Activated CD8-positive, alpha-beta T cell treated with anti-CD3 and anti-CD28 coated beads, Interleukin-2, amount 10 ng/mL, durations not matched to agents 7 days and 5 days (primary cell): ENCODE data around the gene CALB2. TPM values are rescaled to one million over a fixed set of nuclear protein-coding genes. Genes with fewer than 3 reads are reported as not detected.

Experiments used
- ATAC-seq: fragments of 150-1000 bp; cut with Tn5 transposase; one replicate; pipeline ENCODE4 v1.10.0; 2021; ENCODE audit warnings: moderate library complexity
- CTCF ChIA-PET: fragments of 350-600 bp; sonication (Branson Sonifier 250); formaldehyde crosslinking; loops from one replicate; lab custom pipeline; 2021; ENCODE audit warnings: antibody characterized with exemption; lab: Charles Lee
- POLR2A ChIA-PET: fragments of 350-600 bp; sonication (Branson Sonifier 250); formaldehyde crosslinking; loops from one replicate; lab custom pipeline; 2021; ENCODE audit warnings: antibody characterized with exemption; lab: Charles Lee
- DNase-seq: peaks from one replicate; pipeline ENCODE4 v3.0.0-alpha.2; 2020
- H3K27ac Mint-ChIP-seq: one replicate; pipeline ENCODE4 v1.8.0; 2021; ENCODE audit warnings: mild to moderate bottlenecking, mixed read lengths
- H3K27me3 Mint-ChIP-seq: one replicate; pipeline ENCODE4 v1.8.0; 2021; ENCODE audit warnings: low read depth, mixed read lengths
- H3K36me3 Mint-ChIP-seq: one replicate; pipeline ENCODE4 v1.8.0; 2021; ENCODE audit warnings: low read depth, mixed read lengths
- H3K4me1 Mint-ChIP-seq: one replicate; pipeline ENCODE4 v1.8.0; 2021; ENCODE audit warnings: low read depth, mixed read lengths
- H3K4me3 Mint-ChIP-seq: one replicate; pipeline ENCODE4 v1.8.0; 2021; ENCODE audit warnings: mild to moderate bottlenecking, mixed read lengths
- H3K9me3 Mint-ChIP-seq: one replicate; pipeline ENCODE4 v1.8.0; 2022; ENCODE audit warnings: mixed read lengths; ENCODE audit not compliant: insufficient read depth
- total RNA-seq, 2 experiments: library from RNA; stranded (reverse); gene quantifications; one replicate each; pipeline ENCODE4 v1.2.3, GENCODE V29; 2021

The CALB2 gene
- total RNA-seq, 2 experiments from 2014 or later, result not detected

- DNase-seq, result no peak
- peaks cover 33% of the 10 kb centered on the region for H3K27me3 Mint-ChIP-seq
- no peak overlapping the region for H3K27ac Mint-ChIP-seq
- no peaks in the 10 kb centered on the region for H3K36me3 Mint-ChIP-seq
- no peak for ATAC-seq
- POLR2A ChIA-PET, result no interaction called here
- CTCF ChIA-PET, result interaction anchor here (1.3 to 1.4 kb wide), 3 partner anchors 10 to 77 kb away, joined by 4 to 18 read pairs (median 10); no protein-coding TSS in a partner anchor
- no peaks in the 10 kb centered on the region for H3K9me3 Mint-ChIP-seq
- H3K4me1 Mint-ChIP-seq, result peaks cover 6% of the 10 kb centered on the region
- H3K4me3 Mint-ChIP-seq, result no peak overlapping the region
These were observed 64.5 kb downstream of the CALB2 start for GRCh38 chr16:71423016-71423415.

GRCh38 chr16:71423865-71424264 lies 65.3 kb downstream of the CALB2 start:
- no peak for ATAC-seq
- no peak overlapping the region for H3K4me3 Mint-ChIP-seq
- no peak overlapping the region for H3K27ac Mint-ChIP-seq
- H3K36me3 Mint-ChIP-seq, result no peaks in the 10 kb centered on the region
- peaks cover 31% of the 10 kb centered on the region for H3K27me3 Mint-ChIP-seq
- H3K4me1 Mint-ChIP-seq, result peaks cover 6% of the 10 kb centered on the region
- ChIA-PET POLR2A (no interaction called here), CTCF (no interaction called here)
- no peaks in the 10 kb centered on the region for H3K9me3 Mint-ChIP-seq
- DNase-seq, result no peak

DNA sequence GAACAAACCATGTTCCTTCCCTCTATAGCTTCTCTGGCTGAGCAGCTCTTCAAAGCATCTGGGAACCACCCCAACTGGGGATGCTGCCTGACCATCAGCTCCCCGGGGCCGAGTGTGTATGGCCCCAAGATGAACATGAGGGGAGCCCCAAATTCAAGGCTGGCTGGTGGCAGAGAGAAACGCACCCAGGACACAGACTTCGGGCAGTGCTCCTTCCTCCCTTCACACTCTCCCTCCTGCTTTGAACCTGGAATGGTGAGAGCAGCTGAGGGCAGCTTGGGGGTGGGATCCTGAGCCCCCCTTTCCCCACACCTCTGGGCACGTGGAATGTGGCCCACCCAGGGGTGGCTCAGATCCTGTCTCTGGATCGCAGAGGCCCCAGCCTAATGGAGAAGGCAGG lies 66.1 kb downstream of the CALB2 start:
- ChIA-PET CTCF (no interaction called here), POLR2A (no interaction called here)
- Mint-ChIP-seq H3K27me3 (peaks cover 32% of the 10 kb centered on the region), H3K36me3 (no peaks in the 10 kb centered on the region), H3K9me3 (no peaks in the 10 kb centered on the region), H3K27ac (no peak overlapping the region), H3K4me3 (no peak overlapping the region), H3K4me1 (peaks cover 6% of the 10 kb centered on the region)
- no peak for DNase-seq
- ATAC-seq, result no peak

DNA sequence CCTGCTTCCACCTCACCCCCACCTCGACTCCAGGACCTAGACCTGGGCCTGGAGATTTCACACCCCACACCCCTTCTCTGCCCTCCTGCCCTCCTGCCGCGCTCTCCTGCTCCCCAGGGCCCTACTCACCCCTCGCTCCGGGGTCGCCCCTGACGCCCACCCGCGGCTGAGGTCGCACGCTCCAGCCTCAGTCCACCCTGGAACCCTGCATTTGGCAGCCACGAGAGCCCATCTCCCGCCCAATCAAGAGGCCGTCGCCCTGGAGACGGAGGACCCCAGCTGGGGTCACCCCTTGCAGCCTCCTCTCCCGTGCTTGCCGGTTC lies 67.2 kb downstream of the CALB2 start:
- no peak overlapping the region for H3K4me3 Mint-ChIP-seq
- H3K9me3 Mint-ChIP-seq, result no peaks in the 10 kb centered on the region
- peaks cover 32% of the 10 kb centered on the region for H3K27me3 Mint-ChIP-seq
- ChIA-PET CTCF (interaction anchor here (1.3 to 1.9 kb wide), 2 partner anchors 13 to 73 kb away, joined by 3 to 10 read pairs; no protein-coding TSS in a partner anchor), POLR2A (no interaction called here)
- DNase-seq (no peak), ATAC-seq (no peak)
- no peak overlapping the region for H3K27ac Mint-ChIP-seq
- H3K4me1 Mint-ChIP-seq, result peaks cover 6% of the 10 kb centered on the region
- H3K36me3 Mint-ChIP-seq, result no peaks in the 10 kb centered on the region

GRCh38 chr16:71426069-71426879 lies 67.8 kb downstream of the CALB2 start:
- Mint-ChIP-seq H3K36me3 (no peaks in the 10 kb centered on the region), H3K9me3 (no peaks in the 10 kb centered on the region), H3K4me1 (peaks cover 6% of the 10 kb centered on the region), H3K4me3 (peak overlapping the region; percentile 28), H3K27ac (no peak overlapping the region), H3K27me3 (peaks cover 32% of the 10 kb centered on the region)
- DNase-seq (peak; percentile 61), ATAC-seq (peak; percentile 80)
- ChIA-PET POLR2A (no interaction called here), CTCF (interaction anchor here (1.3 to 1.9 kb wide), 2 partner anchors 14 to 73 kb away, joined by 3 to 10 read pairs; no protein-coding TSS in a partner anchor)

DNA sequence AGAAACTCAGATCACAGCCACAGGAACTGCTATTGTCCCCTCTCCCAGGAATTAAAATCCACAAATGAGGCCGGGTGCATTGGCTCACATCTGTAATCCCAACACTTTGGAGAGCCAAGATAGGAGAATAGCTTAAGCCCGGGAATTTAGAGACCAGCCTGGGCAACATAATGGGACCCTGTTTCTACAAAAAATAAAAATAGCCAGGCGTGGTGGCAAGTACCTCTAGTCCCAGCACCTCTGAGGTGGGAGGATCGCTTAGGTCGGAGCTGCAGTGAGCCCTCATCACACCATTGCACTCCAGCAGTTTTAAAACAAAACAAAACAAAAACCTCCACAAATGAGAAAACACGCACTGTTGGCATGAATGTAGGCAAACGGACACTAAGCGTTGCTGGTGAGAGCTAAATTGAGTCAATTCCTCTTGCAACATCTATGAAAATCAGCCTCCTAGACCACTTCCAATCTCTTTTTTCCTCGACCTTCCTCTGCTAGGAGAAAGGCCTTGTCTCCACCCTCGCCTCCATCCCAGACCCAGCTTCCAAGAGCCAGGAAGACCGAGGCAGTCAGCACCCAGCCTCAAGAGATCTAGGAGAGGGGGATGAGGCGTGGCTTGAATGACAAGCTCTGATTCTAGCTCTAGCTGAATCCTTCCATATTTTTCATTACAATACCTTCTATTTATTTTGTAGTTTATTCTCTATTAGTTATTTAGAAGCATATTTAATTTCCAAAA lies 68.5 kb downstream of the CALB2 start:
- peaks cover 6% of the 10 kb centered on the region for H3K4me1 Mint-ChIP-seq
- H3K27me3 Mint-ChIP-seq, result peaks cover 32% of the 10 kb centered on the region
- ATAC-seq, result peak; percentile 32
- H3K27ac Mint-ChIP-seq, result no peak overlapping the region
- no peak for DNase-seq
- CTCF ChIA-PET, result interaction anchor here (1.3 to 1.9 kb wide), 2 partner anchors 15 to 72 kb away, joined by 3 to 10 read pairs; no protein-coding TSS in a partner anchor
- no peaks in the 10 kb centered on the region for H3K36me3 Mint-ChIP-seq
- H3K9me3 Mint-ChIP-seq, result no peaks in the 10 kb centered on the region
- H3K4me3 Mint-ChIP-seq, result no peak overlapping the region
- POLR2A ChIA-PET, result no interaction called here

GRCh38 chr16:71428385-71428784 lies 69.9 kb downstream of the CALB2 start:
- Mint-ChIP-seq H3K4me3 (no peak overlapping the region), H3K9me3 (no peaks in the 10 kb centered on the region), H3K36me3 (no peaks in the 10 kb centered on the region), H3K27me3 (peaks cover 32% of the 10 kb centered on the region), H3K4me1 (peaks cover 8% of the 10 kb centered on the region), H3K27ac (no peak overlapping the region)
- ChIA-PET POLR2A (no interaction called here), CTCF (interaction anchor here (1.9 kb wide), 1 partner anchor 16 kb away, joined by 7 read pairs; no protein-coding TSS in a partner anchor)
- ATAC-seq (no peak), DNase-seq (no peak)

- H3K4me1 Mint-ChIP-seq, result peaks cover 8% of the 10 kb centered on the region
- no peak for ATAC-seq
- peaks cover 32% of the 10 kb centered on the region for H3K27me3 Mint-ChIP-seq
- H3K36me3 Mint-ChIP-seq, result no peaks in the 10 kb centered on the region
- H3K4me3 Mint-ChIP-seq, result no peak overlapping the region
- no peaks in the 10 kb centered on the region for H3K9me3 Mint-ChIP-seq
- DNase-seq, result no peak
- no peak overlapping the region for H3K27ac Mint-ChIP-seq
- CTCF ChIA-PET, result interaction anchor here (1.4 to 1.9 kb wide), 2 partner anchors 11 to 16 kb away, joined by 5 to 7 read pairs; no protein-coding TSS in a partner anchor
- POLR2A ChIA-PET, result no interaction called here
These were observed 70.4 kb downstream of the CALB2 start for GRCh38 chr16:71428883-71429282.

- Mint-ChIP-seq H3K4me1 (peaks cover 8% of the 10 kb centered on the region), H3K27ac (no peak overlapping the region), H3K27me3 (peaks cover 28% of the 10 kb centered on the region), H3K4me3 (no peak overlapping the region), H3K36me3 (no peaks in the 10 kb centered on the region), H3K9me3 (no peaks in the 10 kb centered on the region)
- no peak for ATAC-seq
- no peak for DNase-seq
- ChIA-PET POLR2A (no interaction called here), CTCF (interaction anchor here (1.4 to 1.9 kb wide), 2 partner anchors 10 to 17 kb away, joined by 5 to 7 read pairs; no protein-coding TSS in a partner anchor)
These were observed 71.1 kb downstream of the CALB2 start for GRCh38 chr16:71429581-71429980.

DNA sequence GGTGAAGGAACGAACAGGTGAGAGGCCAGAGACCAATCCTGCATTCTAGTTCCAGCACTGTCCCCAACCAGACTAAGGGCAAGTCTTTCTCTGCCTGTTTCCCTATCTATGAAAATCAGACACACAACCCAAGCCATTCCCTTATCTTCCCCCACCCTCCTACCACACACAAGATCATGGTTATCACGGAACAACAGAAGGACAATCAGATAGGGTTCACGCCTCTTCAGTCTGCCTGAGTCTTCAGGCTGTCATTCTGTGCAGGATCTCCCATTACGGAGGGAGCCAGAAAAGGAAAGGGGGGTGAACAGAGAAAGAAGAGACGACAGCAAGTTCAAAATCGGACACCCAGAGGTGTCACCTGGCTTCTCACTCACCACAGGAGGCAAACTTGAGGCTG lies 72.2 kb downstream of the CALB2 start:
- no peak for ATAC-seq
- no peak overlapping the region for H3K27ac Mint-ChIP-seq
- H3K9me3 Mint-ChIP-seq, result no peaks in the 10 kb centered on the region
- CTCF ChIA-PET, result no interaction called here
- no peak overlapping the region for H3K4me3 Mint-ChIP-seq
- POLR2A ChIA-PET, result no interaction called here
- peaks cover 8% of the 10 kb centered on the region for H3K4me1 Mint-ChIP-seq
- peaks cover 18% of the 10 kb centered on the region for H3K27me3 Mint-ChIP-seq
- no peak for DNase-seq
- H3K36me3 Mint-ChIP-seq, result no peaks in the 10 kb centered on the region

GRCh38 chr16:71431176-71431575 lies 72.7 kb downstream of the CALB2 start:
- CTCF ChIA-PET, result no interaction called here
- H3K4me3 Mint-ChIP-seq, result no peak overlapping the region
- H3K4me1 Mint-ChIP-seq, result peaks cover 8% of the 10 kb centered on the region
- ATAC-seq (no peak), DNase-seq (no peak)
- POLR2A ChIA-PET, result no interaction called here
- H3K36me3 Mint-ChIP-seq, result no peaks in the 10 kb centered on the region
- no peaks in the 10 kb centered on the region for H3K9me3 Mint-ChIP-seq
- no peak overlapping the region for H3K27ac Mint-ChIP-seq
- peaks cover 14% of the 10 kb centered on the region for H3K27me3 Mint-ChIP-seq

DNA sequence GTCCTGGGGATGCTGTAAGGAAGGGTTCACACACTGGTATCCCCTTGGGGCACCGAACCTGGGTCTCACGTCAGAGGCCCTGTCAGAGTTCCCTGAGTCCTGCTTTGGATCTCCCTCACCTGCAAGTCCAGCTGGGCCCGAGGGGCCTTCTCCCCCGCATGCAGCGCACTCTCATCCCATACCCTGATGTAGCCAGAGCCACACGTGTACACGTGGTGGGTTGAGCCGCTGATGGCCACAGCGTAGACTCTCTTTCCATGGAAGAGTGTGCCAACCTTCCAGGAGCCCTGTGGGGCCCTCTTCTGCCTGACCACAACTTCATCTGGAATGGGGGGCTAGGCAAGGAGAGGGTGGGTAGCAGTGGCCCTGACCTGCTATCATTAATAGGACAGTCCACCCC lies 73.5 kb downstream of the CALB2 start:
- H3K27ac Mint-ChIP-seq, result no peak overlapping the region
- no peak for DNase-seq
- no peaks in the 10 kb centered on the region for H3K36me3 Mint-ChIP-seq

More for the DNA sequence above, 73.5 kb downstream of the CALB2 start:
- H3K9me3 Mint-ChIP-seq, result no peaks in the 10 kb centered on the region
- ChIA-PET POLR2A (no interaction called here), CTCF (no interaction called here)
- H3K4me3 Mint-ChIP-seq, result no peak overlapping the region
- peaks cover 2% of the 10 kb centered on the region for H3K4me1 Mint-ChIP-seq
- no peak for ATAC-seq
- peaks cover 6% of the 10 kb centered on the region for H3K27me3 Mint-ChIP-seq
